SK-N-SH treated with all-trans-retinoic acid at 6 μM for 48 hours (cell line): ENCODE measurements around the gene SLC22A12.

Experiments used
- ATAC-seq: fragments of 200-7000 bp; cut with Tn5 transposase; 3 replicates; pipeline ENCODE4 v1.9.1; 2020; ENCODE audit warnings: mild to moderate bottlenecking, moderate library complexity
- CREB5 ChIP-seq: fragments of 250-450 bp; sonication (Bioruptor Pico); IDR thresholded peaks from 2 replicates; pipeline ENCODE4 v1.5.1; 2020; ENCODE audit warnings: low read depth, mild to moderate bottlenecking, moderate library complexity
- CSRNP3 ChIP-seq: fragments of 250-450 bp; sonication (Bioruptor Pico); IDR thresholded peaks from 2 replicates; pipeline ENCODE4 v1.5.1; 2021; ENCODE audit warnings: mild to moderate bottlenecking, moderate library complexity
- ESRRG ChIP-seq: fragments of 250-450 bp; sonication (Bioruptor Pico); IDR thresholded peaks from 2 replicates; pipeline ENCODE4 v1.6.1; 2021; ENCODE audit warnings: mild to moderate bottlenecking
- GLIS3 ChIP-seq: fragments of 250-450 bp; sonication (Bioruptor Pico); IDR thresholded peaks from 2 replicates; pipeline ENCODE4 v1.5.0; 2020; ENCODE audit warnings: mild to moderate bottlenecking, moderate library complexity
- ISL1 ChIP-seq: fragments of 250-450 bp; sonication (Bioruptor Pico); IDR thresholded peaks from 2 replicates; pipeline ENCODE4 v2.1.2; 2022; ENCODE audit warnings: mild to moderate bottlenecking, moderate library complexity
- PATZ1 ChIP-seq: fragments of 250-450 bp; sonication (Bioruptor Pico); IDR thresholded peaks from 2 replicates; pipeline ENCODE4 v1.8.0; 2020; ENCODE audit warnings: mild to moderate bottlenecking, moderate library complexity, borderline replicate concordance
- PPARA ChIP-seq: fragments of 250-450 bp; sonication (Bioruptor Pico); IDR thresholded peaks from 2 replicates; pipeline ENCODE4 v1.5.0; 2020; ENCODE audit warnings: mild to moderate bottlenecking, borderline replicate concordance
- TOX ChIP-seq: fragments of 250-450 bp; sonication (Bioruptor Pico); IDR thresholded peaks from 2 replicates; pipeline ENCODE4 v1.8.0; 2021; ENCODE audit warnings: mild to moderate bottlenecking, moderate library complexity, borderline replicate concordance
- ZC3H10 ChIP-seq: fragments of 250-450 bp; sonication (Bioruptor Pico); IDR thresholded peaks from 2 replicates; pipeline ENCODE4 v1.5.1; 2021; ENCODE audit warnings: mild to moderate bottlenecking, moderate library complexity
- ZNF565 ChIP-seq: fragments of 450-650 bp; formaldehyde crosslinking; conservative IDR thresholded peaks from 2 replicates; pipeline ENCODE4 v1.5.0; 2020; ENCODE audit warnings: low read depth, mild to moderate bottlenecking, moderate library complexity
- ZNF8 ChIP-seq: fragments of 450-650 bp; formaldehyde crosslinking; IDR thresholded peaks from 2 replicates; pipeline ENCODE4 v1.5.0; 2020; ENCODE audit warnings: mild to moderate bottlenecking, moderate library complexity

Gene SLC22A12

GRCh38 chr11:64649291-64649697, 58.3 kb downstream of the SLC22A12 start:
- ATAC-seq, result no peak
- TF ChIP-seq ZC3H10 (CRISPR knock-in tag) (no peak), GLIS3 (CRISPR knock-in tag) (no peak), ZNF8 (no peak), ESRRG (no peak), TOX (CRISPR knock-in tag) (no peak), ZNF565 (CRISPR knock-in tag) (no peak), CREB5 (CRISPR knock-in tag) (no peak), CSRNP3 (CRISPR knock-in tag) (no peak), PATZ1 (CRISPR knock-in tag) (no peak), ISL1 (CRISPR knock-in tag) (no peak)

- TF ChIP-seq ESRRG (no peak), PPARA (CRISPR knock-in tag) (no peak)
- ATAC-seq, result peak; percentile 30; the same call in 2 of the 3 replicates
Measured at GRCh38 chr11:64650923-64651523, 60.0 kb downstream of the SLC22A12 start.
